ENCODE measurements around the gene FIGN.

FIGN gene

GRCh38 chr2:163736433-163737189 lies 803 bp upstream of the FIGN start:
- DNase-seq: no peak

DNA sequence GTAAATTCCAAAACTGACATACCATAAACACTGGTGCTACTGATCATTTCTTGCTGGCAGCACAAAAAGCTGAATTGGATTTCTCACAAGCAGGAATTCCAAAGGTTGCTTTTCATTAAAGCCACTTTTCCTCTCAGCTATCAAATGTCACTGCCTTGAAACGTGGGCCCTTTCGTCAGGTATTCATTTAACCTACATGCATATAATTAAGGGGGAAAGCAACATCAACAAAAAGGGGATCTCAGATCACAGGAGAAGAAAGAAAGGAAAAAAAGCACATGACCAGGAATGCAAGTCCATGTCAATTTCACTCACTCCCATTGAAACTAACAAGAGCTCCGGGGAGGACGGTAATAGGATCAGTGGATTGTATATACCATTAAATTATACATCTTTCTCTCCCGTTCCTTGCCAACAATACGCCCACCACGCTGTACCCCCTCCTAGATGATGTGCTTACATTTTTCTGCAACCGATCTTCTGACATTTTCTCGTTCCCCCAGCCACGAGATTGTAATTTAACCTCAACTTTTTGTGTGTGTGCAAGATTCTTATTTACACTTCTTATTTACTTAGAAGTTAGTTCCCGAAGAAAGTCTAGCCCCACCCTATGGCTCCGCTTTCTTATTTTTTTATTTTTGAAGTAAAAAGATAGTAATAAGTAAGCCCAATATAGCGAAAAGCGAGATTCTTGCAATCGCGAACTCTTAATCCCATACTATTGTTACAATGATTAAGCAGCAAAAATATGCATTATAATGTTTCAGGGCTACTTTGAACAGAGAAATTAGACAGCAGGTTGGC lies 725 bp downstream of the FIGN start:
- no peak for DNase-seq

DNA sequence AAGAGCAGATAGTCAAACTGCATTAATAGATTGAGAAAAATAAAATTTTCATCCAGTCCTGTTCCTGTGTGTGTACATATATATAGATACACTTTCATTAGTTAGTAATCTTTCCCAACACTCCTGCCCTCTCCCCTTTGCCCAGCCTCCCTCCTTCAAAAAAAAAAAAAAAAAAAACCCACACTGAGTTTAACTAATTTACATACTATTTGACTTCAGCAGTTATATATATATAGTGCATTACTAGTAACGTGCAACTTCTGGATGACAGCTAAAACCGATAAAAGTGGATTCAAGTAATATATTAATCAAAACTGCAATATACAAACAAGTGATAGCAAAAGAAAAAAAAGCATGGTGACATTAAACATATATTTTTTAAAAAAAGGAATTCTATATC lies 1.4 kb downstream of the FIGN start:
- DNase-seq: no peak

DNA sequence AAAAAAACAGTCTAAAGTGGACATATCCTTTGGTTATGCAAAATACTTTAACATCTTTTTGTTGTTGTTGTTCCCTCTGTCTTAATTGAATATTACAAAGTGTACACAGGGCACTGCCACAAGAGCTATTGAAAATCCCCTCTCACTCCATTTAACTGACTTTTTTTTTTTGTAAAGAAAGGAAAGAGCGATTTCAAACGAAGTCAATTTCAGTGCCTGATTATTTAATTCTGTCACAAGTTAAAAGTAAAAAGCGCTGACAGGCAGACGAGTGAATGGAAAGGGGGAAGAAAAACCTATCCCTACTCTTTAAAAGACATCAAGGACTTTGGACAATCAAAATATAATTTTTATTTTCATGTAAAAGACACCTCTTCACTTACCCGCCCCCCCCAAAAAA lies 1.9 kb downstream of the FIGN start:
- DNase-seq: no peak

DNA sequence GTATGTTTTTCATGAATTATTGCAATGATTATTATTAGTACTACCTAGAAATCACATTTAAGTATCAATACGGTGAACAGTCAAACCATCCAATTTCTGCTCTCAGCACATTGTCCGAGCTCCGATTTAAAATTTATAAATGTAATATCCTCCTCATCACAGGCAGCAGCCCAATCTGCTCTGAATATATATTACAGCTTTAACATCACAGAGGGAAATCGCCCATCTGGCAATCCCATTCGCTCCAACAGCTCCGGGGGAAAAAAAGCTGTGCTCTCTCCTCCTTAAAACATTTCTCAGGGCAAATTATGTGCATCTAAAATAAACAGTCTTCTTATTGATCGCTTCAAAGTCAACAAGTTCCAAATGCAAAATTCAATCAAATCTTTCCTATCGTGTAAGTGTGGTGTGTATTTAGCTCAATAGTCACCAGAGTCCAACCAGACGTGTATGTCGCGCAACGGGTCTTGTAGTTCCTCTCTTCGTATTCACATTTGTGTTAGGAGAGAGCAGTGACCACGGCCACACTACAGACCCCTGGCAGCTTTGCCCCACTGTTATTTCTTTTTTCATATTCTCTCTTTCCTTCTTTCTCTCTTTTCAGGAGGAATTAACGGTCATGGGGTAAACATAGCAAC lies 2.4 kb downstream of the FIGN start:
- no peak for DNase-seq

GRCh38 chr2:163732727-163733126 lies 3.1 kb downstream of the FIGN start:
- DNase-seq: no peak

- no peak for DNase-seq
Observed at GRCh38 chr2:163731735-163732134, 4.1 kb downstream of the FIGN start.

DNA sequence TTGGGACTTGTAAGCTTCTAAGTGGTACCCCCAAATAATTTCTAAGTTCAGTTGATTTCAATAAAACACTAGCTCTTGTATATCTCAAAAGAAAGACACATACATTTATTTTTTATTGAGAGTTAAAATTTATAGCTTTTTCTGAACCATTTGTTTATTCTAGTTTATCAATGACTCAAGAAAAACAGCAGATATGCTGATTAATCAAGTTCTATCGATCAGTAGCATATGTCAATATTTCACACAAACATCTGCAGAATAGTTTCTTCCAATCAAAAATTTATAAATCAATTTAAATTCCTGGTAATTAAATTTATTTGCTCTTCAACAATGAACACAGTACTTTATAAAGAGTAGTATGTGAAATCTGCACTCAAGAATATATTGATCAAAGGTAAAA lies 5.3 kb downstream of the FIGN start:
- no peak for DNase-seq

GRCh38 chr2:163729636-163730273 lies 6.1 kb downstream of the FIGN start:
- DNase-seq: no peak

DNA sequence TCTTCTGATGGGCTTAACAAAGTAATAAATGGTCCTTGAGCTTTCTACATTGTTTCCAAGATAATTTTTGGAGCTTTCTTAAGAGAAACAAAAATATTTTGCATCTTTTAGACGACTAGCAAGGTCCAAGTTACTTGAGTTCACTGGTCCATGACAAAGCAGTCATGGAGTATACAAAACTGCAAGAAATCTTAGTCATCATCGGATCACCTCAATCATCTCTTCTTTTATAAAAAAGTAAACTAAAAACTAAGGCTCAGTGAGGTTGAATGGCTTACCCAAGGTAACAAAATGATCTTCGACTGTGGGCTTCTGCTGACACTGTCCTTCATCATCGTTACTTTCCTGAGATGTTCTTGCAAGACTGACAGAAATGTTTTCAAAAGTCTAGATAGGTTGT lies 11.9 kb downstream of the FIGN start:
- no peak for DNase-seq

DNA sequence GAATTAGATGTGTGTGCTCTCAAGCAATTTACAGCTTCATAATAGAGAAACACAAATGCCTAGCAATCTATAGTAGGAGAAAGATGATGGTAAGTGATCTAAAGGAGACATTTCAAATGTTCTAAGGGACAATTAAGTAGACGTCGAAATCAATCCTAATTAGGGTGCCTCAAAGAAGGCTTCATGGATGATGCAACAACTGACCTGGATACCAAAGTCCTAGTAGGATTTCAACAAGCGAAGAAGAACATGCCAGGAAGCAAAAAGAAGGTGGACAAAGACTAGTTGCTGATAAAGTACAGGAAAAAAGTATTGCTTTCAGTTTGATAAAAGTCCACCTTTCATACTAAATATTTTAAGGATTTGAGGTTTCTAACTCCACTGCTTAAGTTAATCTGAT lies 12.5 kb downstream of the FIGN start:
- no peak for DNase-seq

DNA sequence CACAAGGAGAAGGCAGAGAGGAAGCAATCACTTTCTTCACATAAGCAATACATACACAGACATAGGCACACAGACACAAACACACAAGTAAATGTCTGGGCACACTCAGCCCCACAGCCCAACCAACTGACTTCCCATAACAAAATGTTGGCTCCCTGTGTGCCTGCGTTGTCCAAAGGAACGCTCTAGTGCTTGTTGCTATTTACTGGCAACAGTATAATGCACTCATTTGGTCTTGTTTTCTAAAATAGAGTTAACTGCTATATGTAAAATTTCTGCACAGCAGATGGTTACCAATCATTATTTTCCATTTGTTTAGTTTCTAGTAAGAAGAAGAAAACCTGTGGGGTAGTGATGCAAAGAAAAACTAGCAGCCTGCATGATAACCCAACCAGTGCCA lies 16.5 kb downstream of the FIGN start:
- DNase-seq: no peak

- DNase-seq: no peak
Observed at GRCh38 chr2:163717993-163718680, 17.7 kb downstream of the FIGN start.

- DNase-seq: no peak
Observed at GRCh38 chr2:163717515-163717914, 18.3 kb downstream of the FIGN start.

GRCh38 chr2:163716101-163716500 lies 19.7 kb downstream of the FIGN start:
- DNase-seq: no peak

DNA sequence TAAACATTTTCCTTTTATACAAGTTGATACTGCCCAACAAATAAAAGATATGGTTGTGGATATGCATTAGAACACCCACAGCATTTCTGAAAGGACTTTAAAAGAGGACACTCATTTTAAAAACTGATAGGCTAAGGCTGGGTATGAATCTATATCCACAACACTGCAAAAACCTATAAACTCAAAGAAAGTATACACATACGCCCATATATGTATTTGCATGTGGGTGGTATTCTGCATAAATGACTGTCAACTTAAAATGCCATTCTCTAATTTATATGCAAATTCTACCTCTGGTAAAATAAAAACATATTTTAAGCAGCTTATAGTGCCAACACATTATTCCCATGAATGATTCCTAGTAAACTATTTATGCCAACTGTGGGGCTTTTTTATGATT lies 20.1 kb downstream of the FIGN start:
- no peak for DNase-seq

DNA sequence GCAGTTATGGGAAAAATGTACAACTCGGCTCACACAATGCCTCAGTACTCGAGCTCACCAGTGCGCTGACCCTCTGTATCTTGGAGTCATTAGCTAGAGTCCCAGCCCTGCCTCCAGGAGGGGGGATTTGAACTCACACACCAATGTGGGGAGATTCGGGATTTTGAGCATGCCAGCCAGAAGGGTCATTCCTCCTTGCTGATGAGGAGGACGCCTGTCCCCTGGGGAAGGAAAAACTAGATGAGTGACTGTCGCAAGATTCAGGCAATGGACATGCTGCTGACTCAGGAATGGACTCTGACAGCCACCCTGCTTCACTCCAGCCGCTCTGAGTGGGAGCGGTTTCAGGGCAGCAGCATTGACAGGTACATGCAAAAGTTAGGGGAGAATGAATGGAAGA lies 20.6 kb downstream of the FIGN start:
- no peak for DNase-seq

DNA sequence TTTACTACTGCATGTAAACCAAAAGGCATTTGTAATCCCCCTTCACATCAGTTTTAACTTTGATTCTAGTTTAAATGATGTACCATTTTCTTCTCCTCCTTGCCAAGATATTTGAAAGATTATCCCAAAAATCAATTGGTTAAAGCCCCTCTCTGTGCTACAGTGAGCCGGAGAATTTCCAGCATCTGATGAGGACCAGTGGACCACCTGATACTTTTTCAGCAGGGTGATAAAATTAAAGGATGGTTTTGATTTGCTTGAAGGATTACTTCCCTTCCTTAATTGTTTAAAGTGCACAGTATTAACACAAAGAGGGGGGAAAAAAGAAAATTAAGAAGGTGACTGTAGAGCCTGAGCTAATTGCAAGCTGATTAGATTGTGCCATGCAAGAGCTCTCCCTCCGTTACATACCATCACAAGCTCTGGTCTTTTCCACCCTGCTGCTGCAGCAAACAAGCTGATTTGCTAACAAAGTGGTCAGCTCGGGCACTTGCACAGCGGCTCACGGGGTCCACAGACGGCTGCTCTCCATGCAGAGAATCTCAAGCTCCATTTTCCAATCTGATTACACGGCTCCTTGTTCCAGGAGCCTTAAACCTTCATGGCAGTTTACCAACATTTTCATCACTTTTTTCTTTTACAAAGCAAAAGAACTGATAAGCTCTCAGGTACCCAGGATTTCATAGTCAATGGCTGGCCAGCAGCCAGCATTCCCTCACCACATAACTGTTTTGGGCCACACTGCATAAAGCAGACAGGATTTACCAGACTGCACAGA lies 22.1 kb downstream of the FIGN start:
- DNase-seq: no peak

DNA sequence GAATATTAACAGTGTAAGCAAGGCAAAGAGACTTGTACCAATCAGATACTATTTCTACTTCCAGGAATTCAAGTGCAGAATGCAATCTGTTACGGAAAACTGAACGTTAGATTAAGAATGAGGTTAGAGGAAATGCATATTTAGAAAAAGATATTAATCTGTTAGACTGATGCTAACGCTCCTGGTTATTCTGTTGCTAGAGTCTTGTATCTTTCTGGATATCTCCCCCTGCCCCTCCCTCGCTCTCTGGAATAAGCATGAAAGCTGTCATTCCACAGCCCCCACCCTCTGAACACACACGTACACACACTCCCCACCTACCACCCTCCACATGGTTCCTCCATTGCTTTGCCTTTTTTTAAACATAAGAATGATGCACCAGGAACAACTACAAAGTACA lies 24.1 kb downstream of the FIGN start:
- DNase-seq: no peak

GRCh38 chr2:163711258-163711657 lies 24.6 kb downstream of the FIGN start:
- no peak for DNase-seq

- DNase-seq: no peak
Observed at GRCh38 chr2:163709270-163709669, 26.5 kb downstream of the FIGN start.

GRCh38 chr2:163708265-163708664 lies 27.5 kb downstream of the FIGN start:
- no peak for DNase-seq

Measured in amniotic stem cell (primary cell).